CD14-positive monocyte (primary cell): Measurements from ENCODE around the gene ATP2C2. TPM values are rescaled to one million over a fixed set of nuclear protein-coding genes. Genes with fewer than 3 reads are reported as not detected.

ENCODE experiments used
- DNase-seq, 3 donors: peaks; one replicate each; pipeline ENCODE4 v3.0.0-alpha.2; 2011 to 2022
- H2AFZ ChIP-seq: 2 replicates; pipeline ENCODE4 v1.6.0; 2012; ENCODE audit warnings: mild to moderate bottlenecking, low read depth, low read length, inconsistent platforms; ENCODE audit not compliant: insufficient read depth, poor library complexity, severe bottlenecking
- H3K27ac ChIP-seq, 2 donors: 1 replicate in 1 of 2; 2 replicates in 1 of 2; pipeline ENCODE4 v1.5.1; 2012 to 2013; ENCODE audit warnings: low read length in 2 of 2, control low read depth in 1 of 2, inconsistent platforms in 1 of 2, low read depth in 1 of 2, mild to moderate bottlenecking in 1 of 2
- H3K27me3 ChIP-seq, 2 donors: one replicate each; pipeline versions ENCODE4 v1.6.0 to v1.6.1; 2011 to 2013; ENCODE audit warnings: low read length in 2 of 2; ENCODE audit not compliant: control insufficient read depth in 2 of 2, insufficient read depth in 2 of 2
- H3K36me3 ChIP-seq, 2 donors: replicated peaks in 1 of 2; 1 replicate in 1 of 2; 2 replicates in 1 of 2; pipeline versions ENCODE4 v1.5.1 to v1.6.1; 2012 to 2013; ENCODE audit warnings: low read length in 2 of 2, control low read depth in 1 of 2, inconsistent platforms in 1 of 2, mild to moderate bottlenecking in 1 of 2; ENCODE audit not compliant: insufficient read depth in 2 of 2, control insufficient read depth in 1 of 2
- H3K4me1 ChIP-seq, 2 donors: 1 replicate in 1 of 2; 2 replicates in 1 of 2; pipeline versions ENCODE4 v1.5.1 to v1.6.1; 2012 to 2013; ENCODE audit warnings: low read length in 2 of 2, control low read depth in 1 of 2, inconsistent platforms in 1 of 2, mild to moderate bottlenecking in 1 of 2, moderate library complexity in 1 of 2; ENCODE audit not compliant: insufficient read depth in 2 of 2, control insufficient read depth in 1 of 2
- H3K4me2 ChIP-seq: replicated peaks from 2 replicates; pipeline ENCODE3; 2012; ENCODE audit warnings: low read length, moderate library complexity, mild to moderate bottlenecking; ENCODE audit not compliant: poor library complexity, severe bottlenecking; ENCODE audit errors: extremely low read depth
- H3K4me3 ChIP-seq, 3 experiments: fragments of 200-600 bp in 1 of 3; sonication (generic) in 1 of 3; replicated peaks in 1 of 3; 1 replicate in 2 of 3; 2 replicates in 1 of 3; pipeline ENCODE4 v1.5.1; 2011 to 2013; ENCODE audit warnings: low read length in 3 of 3, mild to moderate bottlenecking in 3 of 3, control low read depth in 2 of 3, low read depth in 2 of 3, inconsistent platforms in 1 of 3, moderate library complexity in 1 of 3
- H3K79me2 ChIP-seq: 2 replicates; pipeline ENCODE4 v1.6.0; 2012; ENCODE audit warnings: mild to moderate bottlenecking, control low read depth, inconsistent platforms, low read length, moderate library complexity; ENCODE audit not compliant: insufficient read depth
- H3K9ac ChIP-seq: 2 replicates; pipeline ENCODE4 v1.6.0; 2017; ENCODE audit warnings: low read length, mild to moderate bottlenecking; ENCODE audit not compliant: insufficient read depth, poor library complexity, severe bottlenecking
- H3K9me3 ChIP-seq, 2 donors: replicated peaks in 1 of 2; 1 replicate in 1 of 2; 2 replicates in 1 of 2; pipeline versions ENCODE4 v1.5.1 to v1.6.1; 2012 to 2013; ENCODE audit warnings: low read length in 2 of 2, control low read depth in 1 of 2; ENCODE audit not compliant: control insufficient read depth in 1 of 2, insufficient read depth in 1 of 2
- H4K20me1 ChIP-seq: 2 replicates; pipeline ENCODE4 v1.6.0; 2012; ENCODE audit warnings: mild to moderate bottlenecking, low read length, control low read depth, moderate library complexity; ENCODE audit not compliant: insufficient read depth
- H3K27ac Mint-ChIP-seq, 7 donors: one replicate each; pipeline ENCODE4 v1.8.0; 2020; ENCODE audit warnings: mild to moderate bottlenecking in 7 of 7, mixed read lengths in 7 of 7, moderate library complexity in 6 of 7, inconsistent platforms in 2 of 7
- H3K27me3 Mint-ChIP-seq, 3 donors: one replicate each; pipeline ENCODE4 v1.8.0; 2021 to 2022; ENCODE audit warnings: low read depth in 3 of 3, mild to moderate bottlenecking in 3 of 3, mixed read lengths in 3 of 3, moderate library complexity in 3 of 3, inconsistent platforms in 1 of 3
- H3K36me3 Mint-ChIP-seq, 2 donors: one replicate each; pipeline ENCODE4 v1.8.0; 2020; ENCODE audit warnings: mixed read lengths in 2 of 2, inconsistent platforms in 1 of 2, mild to moderate bottlenecking in 1 of 2
- H3K4me1 Mint-ChIP-seq: one replicate; pipeline ENCODE4 v1.8.0; 2020; ENCODE audit warnings: mild to moderate bottlenecking, mixed read lengths
- H3K4me3 Mint-ChIP-seq, 2 donors: one replicate each; pipeline ENCODE4 v1.8.0; 2020; ENCODE audit warnings: mild to moderate bottlenecking in 2 of 2, mixed read lengths in 2 of 2, moderate library complexity in 1 of 2
- H3K9me3 Mint-ChIP-seq, 7 donors: one replicate each; pipeline ENCODE4 v1.8.0; 2020 to 2022; ENCODE audit warnings: mixed read lengths in 7 of 7, mild to moderate bottlenecking in 6 of 7, moderate library complexity in 6 of 7, inconsistent platforms in 2 of 7
- CTCF ChIP-seq: fragments of 200-600 bp; IDR thresholded peaks from one replicate; pipeline ENCODE4 v1.8.0; 2022; ENCODE audit warnings: antibody characterized with exemption, mild to moderate bottlenecking
- WGBS: methylation state at CpG from one replicate; pipeline ENCODE4 v1.1.5; 2013; ENCODE audit warnings: missing lambda C conversion rate; ENCODE audit not compliant: insufficient coverage; 5-methylcytosine and 5-hydroxymethylcytosine counted together
- intact Hi-C, 2 donors: fragments of 100-400 bp; cut with micrococcal nuclease; formaldehyde crosslinking; loops; one replicate each; pipeline versions ENCODE4 v1.15.0 to v1.15.1; 2023
- polyA plus RNA-seq, 3 donors: library from polyadenylated mRNA; depleted of rRNA in 1 of 3; unstranded in 2 of 3; stranded (reverse) in 1 of 3; fragments of 300-500 nt in 2 of 3; fragments of >200 nt in 1 of 3; fragmentation: Illumina TruSeq in 2 of 3; gene quantifications; 1 replicate in 2 of 3; 2 replicates in 1 of 3; pipeline ENCODE4 v1.2.3, GENCODE V29; 2012 to 2021

Gene ATP2C2
- polyA plus RNA-seq, 3 donors, result 0.05 TPM; not detected in 2

- no peaks in the 10 kb centered on the region for H3K79me2 ChIP-seq
- no peaks in the 10 kb centered on the region for H3K4me1 ChIP-seq
- WGBS, result 97% methylated on average over 11 of the region's 11 CpGs
- no peak overlapping the region for H3K4me3 ChIP-seq
- H3K9me3 Mint-ChIP-seq, result peaks cover 4 to 14% (median 8%) of the 10 kb centered on the region in 7 donors
- no peaks in the 10 kb centered on the region for H3K4me1 Mint-ChIP-seq
- no peak overlapping the region for H3K9ac ChIP-seq
- no peak for TF ChIP-seq CTCF
- no peak for DNase-seq
- H3K4me2 ChIP-seq, result no peak overlapping the region
- H3K27me3 ChIP-seq, result no peaks in the 10 kb centered on the region
- H3K36me3 ChIP-seq, result peaks cover 9 to 52% of the 10 kb centered on the region in 2 donors
- H3K27ac ChIP-seq, result no peak overlapping the region
- H3K9me3 ChIP-seq, result peaks cover 4 to 10% of the 10 kb centered on the region in 2 donors
- no peak overlapping the region for H3K27ac Mint-ChIP-seq
- H3K4me3 Mint-ChIP-seq, result no peak overlapping the region
- peaks cover 41 to 73% of the 10 kb centered on the region in 2 donors for H3K36me3 Mint-ChIP-seq
- no peaks in the 10 kb centered on the region for H3K27me3 Mint-ChIP-seq
- H2AFZ ChIP-seq, result no peak overlapping the region
- intact Hi-C loops, result no loop called here
- no peaks in the 10 kb centered on the region for H4K20me1 ChIP-seq
These were observed 127.2 kb downstream of the ATP2C2 start for GRCh38 chr16:84495506-84495905.

- no peak for TF ChIP-seq CTCF
- H2AFZ ChIP-seq, result no peak overlapping the region
- 100% methylated on average over 1 of the region's 3 CpGs for WGBS
- Mint-ChIP-seq H3K4me3 (no peak overlapping the region), H3K27me3 (no peaks in the 10 kb centered on the region), H3K36me3 (peaks cover 39 to 60% of the 10 kb centered on the region in 2 donors), H3K9me3 (peaks cover 4 to 14% (median 8%) of the 10 kb centered on the region in 7 donors), H3K4me1 (no peaks in the 10 kb centered on the region), H3K27ac (no peak overlapping the region)
- H3K36me3 ChIP-seq, result peaks cover 9 to 52% of the 10 kb centered on the region in 2 donors
- intact Hi-C loops, result no loop called here
- H3K27ac ChIP-seq, result no peak overlapping the region
- no peaks in the 10 kb centered on the region for H3K4me1 ChIP-seq
- H3K27me3 ChIP-seq, result no peaks in the 10 kb centered on the region
- no peak for DNase-seq
- H3K79me2 ChIP-seq, result no peaks in the 10 kb centered on the region
- no peak overlapping the region for H3K9ac ChIP-seq
- H3K4me3 ChIP-seq, result no peak overlapping the region
- H3K9me3 ChIP-seq, result peaks cover 4 to 10% of the 10 kb centered on the region in 2 donors
- no peaks in the 10 kb centered on the region for H4K20me1 ChIP-seq
- H3K4me2 ChIP-seq, result no peak overlapping the region
These were observed 128.7 kb downstream of the ATP2C2 start for GRCh38 chr16:84496991-84497390.
